Suprapubic skin (tissue), 4 donors: ENCODE data around the gene DRP2.

Experiments used
- EP300 ChIP-seq: sonication (generic); formaldehyde crosslinking; IDR thresholded peaks from one replicate; pipeline ENCODE4 v1.6.1; 2017; ENCODE audit warnings: antibody characterized with exemption
- POLR2A ChIP-seq, 2 donors: fragments of 450-650 bp; IDR thresholded peaks; one replicate each; pipeline ENCODE4 v1.6.1; 2017; ENCODE audit warnings: antibody characterized with exemption in 2 of 2, mild to moderate bottlenecking in 2 of 2, moderate library complexity in 2 of 2
- POLR2AphosphoS5 ChIP-seq, 3 donors: sonication (generic); formaldehyde crosslinking; IDR thresholded peaks; one replicate each; pipeline ENCODE4 v1.6.1; 2017; ENCODE audit warnings: antibody characterized with exemption in 3 of 3
- TF ChIP-seq, protein P1 (sequence below), 2 donors: fragments of 200-600 bp in 1 of 2; fragments of 450-650 bp in 1 of 2; sonication (generic) in 1 of 2; IDR thresholded peaks; one replicate each; pipeline ENCODE4 v1.5.1; 2016 to 2019; ENCODE audit warnings: antibody characterized with exemption in 2 of 2, mild to moderate bottlenecking in 1 of 2, moderate library complexity in 1 of 2

DNA sequence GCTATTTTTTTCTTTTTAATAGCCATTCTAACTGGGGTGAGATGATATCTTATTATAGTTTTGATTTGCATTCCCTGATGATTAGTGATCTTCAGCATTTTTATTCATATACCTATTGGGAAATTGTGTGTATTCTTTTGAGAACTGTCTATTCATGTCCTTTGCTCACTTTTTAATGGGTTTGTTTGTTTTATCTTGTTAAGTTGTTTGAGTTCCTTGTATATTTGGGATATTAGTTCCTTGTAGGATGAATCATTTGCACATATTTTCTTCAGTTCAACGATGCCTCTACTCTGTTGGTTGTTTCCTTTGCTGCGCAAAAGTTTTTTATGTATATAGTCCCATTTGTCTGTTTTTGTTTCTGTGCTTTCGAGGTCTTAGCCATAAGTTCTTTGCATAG lies 43.1 kb upstream of the DRP2 start:
- TF ChIP-seq, protein P1, sequence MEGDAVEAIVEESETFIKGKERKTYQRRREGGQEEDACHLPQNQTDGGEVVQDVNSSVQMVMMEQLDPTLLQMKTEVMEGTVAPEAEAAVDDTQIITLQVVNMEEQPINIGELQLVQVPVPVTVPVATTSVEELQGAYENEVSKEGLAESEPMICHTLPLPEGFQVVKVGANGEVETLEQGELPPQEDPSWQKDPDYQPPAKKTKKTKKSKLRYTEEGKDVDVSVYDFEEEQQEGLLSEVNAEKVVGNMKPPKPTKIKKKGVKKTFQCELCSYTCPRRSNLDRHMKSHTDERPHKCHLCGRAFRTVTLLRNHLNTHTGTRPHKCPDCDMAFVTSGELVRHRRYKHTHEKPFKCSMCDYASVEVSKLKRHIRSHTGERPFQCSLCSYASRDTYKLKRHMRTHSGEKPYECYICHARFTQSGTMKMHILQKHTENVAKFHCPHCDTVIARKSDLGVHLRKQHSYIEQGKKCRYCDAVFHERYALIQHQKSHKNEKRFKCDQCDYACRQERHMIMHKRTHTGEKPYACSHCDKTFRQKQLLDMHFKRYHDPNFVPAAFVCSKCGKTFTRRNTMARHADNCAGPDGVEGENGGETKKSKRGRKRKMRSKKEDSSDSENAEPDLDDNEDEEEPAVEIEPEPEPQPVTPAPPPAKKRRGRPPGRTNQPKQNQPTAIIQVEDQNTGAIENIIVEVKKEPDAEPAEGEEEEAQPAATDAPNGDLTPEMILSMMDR (IDR thresholded peaks at IDR 0.05), result no peak
- TF ChIP-seq EP300, result no peak
- TF ChIP-seq POLR2AphosphoS5 (IDR thresholded peaks at IDR 0.05), result no peak
- TF ChIP-seq POLR2A (IDR thresholded peaks at IDR 0.05), result no peak
